GM23248 (cell line): ENCODE data around the gene QRFP. TPM values are rescaled to one million over a fixed set of nuclear protein-coding genes. Genes with fewer than 3 reads are reported as not detected.

ENCODE experiments used
- DNase-seq: peaks from one replicate; pipeline ENCODE4 v3.0.0-alpha.2; 2015
- H2AFZ ChIP-seq: fragments of 200-600 bp; sonication (generic); 2 replicates; pipeline ENCODE4 v1.6.1; 2016; ENCODE audit warnings: antibody characterized with exemption
- H3F3A ChIP-seq: fragments of 200-600 bp; sonication (generic); 2 replicates; pipeline ENCODE4 v1.6.1; 2016; ENCODE audit warnings: mild to moderate bottlenecking, antibody characterized with exemption, mixed run types; ENCODE audit not compliant: insufficient read depth
- H3K27ac ChIP-seq: fragments of 200-600 bp; sonication (generic); 2 replicates; pipeline ENCODE4 v1.5.1; 2016; ENCODE audit warnings: mild to moderate bottlenecking
- H3K27me3 ChIP-seq: fragments of 200-600 bp; sonication (generic); replicated peaks from 2 replicates; pipeline ENCODE4 v1.6.1; 2016; ENCODE audit warnings: mild to moderate bottlenecking; ENCODE audit not compliant: insufficient read depth
- H3K36me3 ChIP-seq: fragments of 200-600 bp; sonication (generic); 2 replicates; pipeline ENCODE4 v1.6.1; 2016; ENCODE audit warnings: low read depth, mild to moderate bottlenecking
- H3K4me1 ChIP-seq: fragments of 200-600 bp; sonication (generic); 2 replicates; pipeline ENCODE4 v1.6.1; 2016; ENCODE audit warnings: mild to moderate bottlenecking; ENCODE audit not compliant: insufficient read depth
- H3K4me2 ChIP-seq: fragments of 200-600 bp; sonication (generic); one replicate; pipeline ENCODE4 v1.6.1; 2016; ENCODE audit warnings: mild to moderate bottlenecking; ENCODE audit not compliant: unreplicated experiment
- H3K4me3 ChIP-seq: fragments of 200-600 bp; sonication (generic); 2 replicates; pipeline ENCODE4 v1.5.1; 2016; ENCODE audit warnings: mild to moderate bottlenecking
- H3K79me2 ChIP-seq: fragments of 200-600 bp; sonication (generic); 2 replicates; pipeline ENCODE4 v1.6.1; 2016; ENCODE audit warnings: mild to moderate bottlenecking; ENCODE audit not compliant: insufficient read depth
- H3K9ac ChIP-seq: fragments of 200-600 bp; sonication (generic); 2 replicates; pipeline ENCODE4 v1.6.1; 2016; ENCODE audit warnings: mild to moderate bottlenecking
- H3K9me2 ChIP-seq: fragments of 200-600 bp; sonication (generic); 2 replicates; pipeline ENCODE4 v1.6.1; 2016; ENCODE audit warnings: mixed run types, mild to moderate bottlenecking, moderate library complexity; ENCODE audit not compliant: insufficient read depth
- H3K9me3 ChIP-seq: fragments of 200-600 bp; sonication (generic); one replicate; pipeline ENCODE4 v1.6.1; 2017; ENCODE audit warnings: low read depth
- H4K20me1 ChIP-seq: fragments of 200-600 bp; sonication (generic); 2 replicates; pipeline ENCODE4 v1.6.0; 2016; ENCODE audit not compliant: insufficient read depth
- EZH2 ChIP-seq: fragments of 200-600 bp; sonication (generic); IDR thresholded peaks from 2 replicates; pipeline ENCODE4 v1.6.1; 2018; ENCODE audit warnings: antibody characterized with exemption, mild to moderate bottlenecking; ENCODE audit not compliant: insufficient read depth, poor library complexity, severe bottlenecking
- EZH2phosphoT487 ChIP-seq: fragments of 200-600 bp; sonication (generic); IDR thresholded peaks from 2 replicates; pipeline ENCODE4 v1.6.1; 2018; ENCODE audit warnings: antibody characterized with exemption, moderate library complexity, mild to moderate bottlenecking, low read depth; ENCODE audit not compliant: insufficient read depth
- WGBS, 2 experiments: methylation state at CpG; one replicate each; pipeline ENCODE4 v1.1.6; 2015 to 2017; ENCODE audit warnings: low lambda C conversion rate in 2 of 2, low coverage in 1 of 2; ENCODE audit errors: missing lambda C conversion rate in 2 of 2; 5-methylcytosine and 5-hydroxymethylcytosine counted together
- in situ Hi-C: fragments of 300-500 bp; cut with MboI; formaldehyde crosslinking; loops from 2 replicates; pipeline ENCODE4 v1.15.0; 2020
- polyA plus RNA-seq: library from polyadenylated mRNA; unstranded; fragments of >200 nt; fragmentation: Nextera tagmentation; extraction: Ambion mirVana; gene quantifications from 2 replicates; pipeline ENCODE4 v1.2.1, GENCODE V29; 2016
- total RNA-seq: library from RNA; depleted of rRNA; stranded (reverse); fragments of >200 nt; shearing (Covaris generic); gene quantifications from 2 replicates; pipeline ENCODE4 v1.2.3, GENCODE V29; 2014

Gene QRFP
- total and polyA plus RNA-seq, 2 experiments from 2014 or later, result 0.18 TPM; not detected in 1

DNA sequence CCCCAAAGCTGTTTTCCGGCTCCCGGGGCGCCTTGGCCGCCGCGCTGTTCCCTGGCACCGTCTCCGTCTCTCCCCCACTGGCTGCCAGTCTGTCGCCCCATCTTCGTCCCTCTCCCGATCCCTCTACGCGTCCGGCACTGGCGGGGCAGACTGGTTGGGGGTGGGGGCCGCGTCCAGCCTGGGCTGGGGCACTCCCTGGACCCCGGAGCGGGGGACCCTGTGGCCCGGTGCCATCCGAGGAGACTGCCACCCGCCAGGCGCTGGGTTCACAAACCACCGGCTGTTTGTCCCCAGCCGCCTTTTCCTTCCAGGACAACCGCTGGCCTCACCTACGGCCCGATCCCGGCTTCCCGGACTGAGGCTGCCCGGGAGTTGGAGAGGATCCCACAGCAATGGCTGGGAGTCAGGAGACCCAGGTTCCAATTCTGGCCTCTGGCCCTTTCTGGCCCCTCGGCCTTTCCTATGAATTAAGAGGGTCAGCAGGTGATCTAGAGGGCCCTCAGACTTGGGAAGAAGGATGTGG is 43.5 kb upstream of the QRFP start:
- in situ Hi-C loops, result no loop called here
- WGBS, 2 experiments, result 3 to 7% methylated on average over 20 to 32 of the region's 32 CpGs

DNA sequence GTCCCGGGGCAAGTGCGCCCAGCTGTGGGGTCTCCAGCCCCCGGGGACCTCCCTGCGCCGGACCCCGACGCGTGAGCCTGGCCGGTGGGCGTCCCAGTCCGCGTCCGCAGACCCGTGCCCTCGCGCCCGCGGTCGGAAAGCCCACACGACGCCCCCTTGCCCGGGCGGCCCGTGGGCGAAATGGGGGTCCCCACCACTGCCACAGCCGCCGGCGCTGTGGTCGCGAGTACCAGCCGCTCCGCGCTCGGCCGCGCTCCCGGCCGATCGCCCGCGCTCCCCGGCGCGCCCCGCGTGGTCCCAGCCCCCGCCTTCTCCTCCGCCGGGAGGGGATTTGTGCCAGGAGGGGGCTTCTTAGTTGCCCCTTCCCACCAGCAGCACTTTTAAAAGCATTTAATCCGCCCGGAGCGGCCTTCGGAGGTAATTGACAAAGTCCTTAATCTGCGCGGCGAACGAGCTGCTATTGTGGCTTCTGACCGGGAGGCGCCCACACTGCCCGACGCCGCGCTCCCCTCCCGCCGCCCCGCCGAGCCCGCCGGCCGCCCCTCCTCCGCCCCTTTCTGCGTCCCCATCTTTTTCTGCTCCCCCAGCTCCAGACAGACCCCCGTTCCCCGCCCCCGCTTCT is 42.9 kb upstream of the QRFP start:
- DNase-seq, result peak; percentile 62
- in situ Hi-C loops, result no loop called here
- Histone ChIP-seq H3K4me3 (peak overlapping the region; percentile 94), H3K9me2 (no peaks in the 10 kb centered on the region), H3K27me3 (peaks cover 13% of the 10 kb centered on the region; the same call in 1 of the 2 replicates), H3K9ac (no peak overlapping the region), H3K27ac (no peak overlapping the region), H3K4me1 (peaks cover 11% of the 10 kb centered on the region; the same call in 1 of the 2 replicates), H3K4me2 (peak overlapping the region; percentile 98), H2AFZ (peak overlapping the region; percentile 95), H3F3A (peaks cover 15% of the 10 kb centered on the region; the same call in 1 of the 2 replicates), H3K36me3 (no peaks in the 10 kb centered on the region), H4K20me1 (no peaks in the 10 kb centered on the region), H3K79me2 (no peaks in the 10 kb centered on the region), H3K9me3 (no peaks in the 10 kb centered on the region)
- TF ChIP-seq EZH2 (no peak), EZH2phosphoT487 (no peak)
- 1 to 2% methylated on average over 32 to 75 of the region's 75 CpGs for WGBS, 2 experiments

More for the DNA sequence above, 43.5 kb upstream of the QRFP start:
- no peaks in the 10 kb centered on the region for H3K36me3 ChIP-seq
- no peak for DNase-seq
- no peaks in the 10 kb centered on the region for H3K79me2 ChIP-seq
- H2AFZ ChIP-seq, result peak overlapping the region; percentile 95
- no peak overlapping the region for H3K9ac ChIP-seq
- peaks cover 11% of the 10 kb centered on the region; the same call in 1 of the 2 replicates for H3K4me1 ChIP-seq
- H4K20me1 ChIP-seq, result no peaks in the 10 kb centered on the region
- peak overlapping the region; percentile 98 for H3K4me2 ChIP-seq
- no peaks in the 10 kb centered on the region for H3K9me3 ChIP-seq
- peak overlapping the region; percentile 94; the same call in 1 of the 2 replicates for H3K4me3 ChIP-seq
- peaks cover 13% of the 10 kb centered on the region; the same call in 1 of the 2 replicates for H3K27me3 ChIP-seq
- H3K27ac ChIP-seq, result no peak overlapping the region
- H3F3A ChIP-seq, result peaks cover 11% of the 10 kb centered on the region; the same call in 1 of the 2 replicates
- H3K9me2 ChIP-seq, result no peaks in the 10 kb centered on the region
- no peak for TF ChIP-seq EZH2phosphoT487
- peak; percentile 40 for TF ChIP-seq EZH2

DNA sequence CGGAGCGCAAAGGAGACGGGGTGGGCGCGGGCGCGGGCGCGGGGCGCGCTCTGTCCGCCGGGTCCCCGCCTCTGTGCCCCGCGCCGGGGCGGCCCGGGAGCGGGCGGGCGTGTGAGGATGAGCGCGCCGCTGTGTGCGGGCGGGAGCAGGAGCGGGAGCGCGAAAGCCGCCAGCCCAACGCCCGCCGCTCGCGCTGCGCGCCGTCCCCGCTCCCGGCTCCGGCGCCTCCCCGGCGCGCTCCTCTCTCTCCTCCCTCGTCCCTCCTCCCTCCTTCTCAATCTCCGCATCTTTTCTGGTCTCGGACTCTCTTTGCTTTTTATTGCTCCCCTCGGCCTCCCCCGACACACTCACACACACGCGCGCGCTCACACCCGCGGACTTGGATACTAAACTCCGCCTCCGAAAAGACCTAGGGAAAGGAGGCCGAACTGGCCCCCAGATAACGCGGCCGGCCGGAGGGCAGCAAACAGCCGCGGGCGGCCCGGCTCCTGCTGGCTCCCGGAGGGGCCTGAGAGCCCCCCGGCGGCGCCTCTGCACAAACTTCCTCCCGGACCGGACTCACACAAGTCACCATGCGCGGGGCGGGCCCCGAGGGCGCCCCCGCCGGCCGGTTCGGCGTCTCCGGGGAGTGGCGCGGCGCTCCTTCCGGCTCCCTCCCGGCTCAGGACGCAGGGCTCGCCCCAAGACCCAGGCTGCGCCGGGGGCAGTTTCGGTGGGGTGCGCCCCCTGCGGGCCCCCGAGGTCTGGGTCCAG is 42.2 kb upstream of the QRFP start, which contains the start of gene FIBCD1:
Gene FIBCD1, minus strand, starts transcription at position 596 of the 753 bp plus-strand sequence. CDS start 640 bp downstream, outside the sequence.
- Histone ChIP-seq H2AFZ (peak within 1 kb of the TSS; percentile 95), H3K9me3 (no peaks in the 10 kb centered on the region), H3K79me2 (no peaks in the 10 kb centered on the region), H3K4me1 (peaks cover 11% of the 10 kb centered on the region; the same call in 1 of the 2 replicates), H3K9me2 (no peaks in the 10 kb centered on the region), H3F3A (peaks cover 15% of the 10 kb centered on the region; the same call in 1 of the 2 replicates), H3K4me3 (peak within 1 kb of the TSS; percentile 94), H3K27ac (no peak within 1 kb of the TSS), H3K27me3 (peaks cover 13% of the 10 kb centered on the region; the same call in 1 of the 2 replicates), H3K4me2 (peak within 1 kb of the TSS; percentile 98), H4K20me1 (no peaks in the 10 kb centered on the region), H3K9ac (peak within 1 kb of the TSS; percentile 66), H3K36me3 (no peaks in the 10 kb centered on the region)
- DNase-seq, result peak; percentile 71
- WGBS, 2 experiments, result 1 to 2% methylated on average over 55 to 92 of the region's 98 CpGs
- in situ Hi-C loops, result no loop called here
- TF ChIP-seq EZH2, result no peak
- TF ChIP-seq EZH2phosphoT487, result no peak

DNA sequence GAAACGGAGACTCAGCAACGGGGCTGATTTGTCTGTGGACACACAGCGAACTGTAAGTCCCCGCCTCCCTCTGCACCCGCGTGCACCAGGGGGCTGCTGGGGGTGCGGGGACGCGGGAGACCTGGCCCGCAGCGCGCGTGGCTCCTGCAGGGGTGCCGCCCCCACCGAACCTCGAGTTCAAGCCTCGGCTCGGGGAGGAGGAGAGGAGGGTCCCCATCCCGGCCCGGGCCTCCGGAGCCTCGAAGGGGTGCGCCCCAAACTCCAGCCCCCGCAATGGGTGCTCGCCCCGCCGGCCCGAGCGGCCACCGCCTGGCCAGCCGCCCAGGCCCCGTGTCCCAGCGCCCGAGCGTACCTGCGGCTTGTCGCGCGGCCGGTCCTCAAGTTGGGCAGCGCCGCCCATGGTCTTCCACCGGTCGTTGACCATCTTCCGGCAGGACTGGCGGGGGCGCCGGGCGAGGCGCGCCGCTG is 41.6 kb upstream of the QRFP start:
- H3K27me3 ChIP-seq, result peaks cover 10% of the 10 kb centered on the region; the same call in 1 of the 2 replicates
- in situ Hi-C loops, result no loop called here
- H3K4me2 ChIP-seq, result peak overlapping the region; percentile 50
- H3K4me3 ChIP-seq, result peak overlapping the region; percentile 94
- DNase-seq, result no peak
- H3K36me3 ChIP-seq, result no peaks in the 10 kb centered on the region
- H2AFZ ChIP-seq, result no peak overlapping the region
- no peaks in the 10 kb centered on the region for H4K20me1 ChIP-seq
- H3K27ac ChIP-seq, result no peak overlapping the region
- H3K9me3 ChIP-seq, result no peaks in the 10 kb centered on the region
- H3K9me2 ChIP-seq, result no peaks in the 10 kb centered on the region
- H3K79me2 ChIP-seq, result no peaks in the 10 kb centered on the region
- H3K4me1 ChIP-seq, result peaks cover 13% of the 10 kb centered on the region
- peaks cover 15% of the 10 kb centered on the region; the same call in 1 of the 2 replicates for H3F3A ChIP-seq
- H3K9ac ChIP-seq, result no peak overlapping the region
- TF ChIP-seq EZH2phosphoT487, result no peak
- no peak for TF ChIP-seq EZH2
- WGBS, 2 experiments, result 3 to 6% methylated on average over 34 to 48 of the region's 52 CpGs
